SK-N-SH treated with all-trans-retinoic acid at 6 μM for 48 hours (cell line): ENCODE data around the gene SCFD1.

Source experiments
- ARNTL ChIP-seq: fragments of 450-650 bp; formaldehyde crosslinking; IDR thresholded peaks from 2 replicates; pipeline ENCODE4 v1.5.0; 2020; ENCODE audit warnings: low read depth, mild to moderate bottlenecking, moderate library complexity, borderline replicate concordance
- PATZ1 ChIP-seq: fragments of 250-450 bp; sonication (Bioruptor Pico); IDR thresholded peaks from 2 replicates; pipeline ENCODE4 v1.8.0; 2020; ENCODE audit warnings: mild to moderate bottlenecking, moderate library complexity, borderline replicate concordance

GRCh38 chr14:30759172-30760125 is 137.3 kb downstream of the SCFD1 start:
- TF ChIP-seq PATZ1 (CRISPR knock-in tag) = no peak
- TF ChIP-seq ARNTL (CRISPR knock-in tag) = no peak
